HL-60 (cell line): Measurements from ENCODE around the gene DNAJC1.

Experiments
- DNase-seq, 2 experiments: peaks; one replicate each; pipeline ENCODE4 v3.0.0-alpha.2; 2010 to 2020; ENCODE audit warnings: low read depth in 1 of 2, low spot score in 1 of 2
- H3K27ac ChIP-seq: fragments of 250-450 bp; sonication (Bioruptor Pico); replicated peaks from 2 replicates; pipeline ENCODE4 v1.5.1; 2020; ENCODE audit warnings: mild to moderate bottlenecking, moderate library complexity
- H3K27me3 ChIP-seq: fragments of 250-450 bp; sonication (Bioruptor Pico); 2 replicates; pipeline ENCODE4 v1.5.1; 2021; ENCODE audit warnings: mild to moderate bottlenecking, moderate library complexity; ENCODE audit not compliant: insufficient read depth, poor library complexity, severe bottlenecking
- H3K4me3 ChIP-seq: replicated peaks from 2 replicates; pipeline ENCODE4 v1.5.1; 2011; ENCODE audit warnings: mild to moderate bottlenecking, control low read depth, low read length; ENCODE audit not compliant: insufficient read depth
- GABPA ChIP-seq: IDR thresholded peaks from 2 replicates; pipeline ENCODE4 v1.6.1; 2012; ENCODE audit warnings: low read depth
- POLR2AphosphoS5 ChIP-seq: IDR thresholded peaks from 2 replicates; pipeline ENCODE4 v1.6.1; 2012; ENCODE audit warnings: low read depth
- SPI1 ChIP-seq: IDR thresholded peaks from 2 replicates; pipeline ENCODE4 v1.6.1; 2012; ENCODE audit warnings: low read depth, mild to moderate bottlenecking, borderline replicate concordance
- TF ChIP-seq, protein P1 (sequence below): IDR thresholded peaks from one replicate; pipeline ENCODE4 v1.5.1; 2011; ENCODE audit warnings: low read length, control low read depth, inconsistent platforms; ENCODE audit not compliant: insufficient read depth
- TF ChIP-seq, protein P2 (sequence below): IDR thresholded peaks from 2 replicates; pipeline ENCODE4 v1.6.1; 2012; ENCODE audit warnings: low read depth; ENCODE audit not compliant: insufficient replicate concordance

DNAJC1 gene

DNA sequence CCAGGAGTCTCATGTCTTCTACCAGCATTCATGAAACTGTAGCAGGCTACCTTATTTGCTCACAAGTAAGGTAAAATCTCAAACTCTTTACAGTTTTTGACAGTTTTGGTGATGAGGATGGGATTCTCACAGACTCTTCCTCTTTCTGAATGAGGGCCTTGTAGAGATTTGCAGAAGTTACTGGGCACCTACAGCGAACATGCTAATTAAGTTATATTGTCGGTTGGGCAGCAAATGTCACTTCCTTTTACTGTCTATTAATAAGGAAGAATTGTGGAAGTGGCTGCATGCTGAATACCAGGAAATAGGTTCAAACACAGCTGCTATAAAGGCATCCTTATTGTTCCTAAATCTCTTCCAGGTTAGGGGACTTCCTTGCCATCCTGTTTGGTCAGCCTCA lies 189.6 kb downstream of the DNAJC1 start:
- no peak overlapping the region for H3K4me3 ChIP-seq
- H3K27ac ChIP-seq: peak overlapping the region; percentile 49; the same call in 1 of the 2 replicates
- H3K27me3 ChIP-seq: no peaks in the 10 kb centered on the region
- TF ChIP-seq POLR2AphosphoS5: no peak
- TF ChIP-seq GABPA: no peak
- TF ChIP-seq, protein P1, sequence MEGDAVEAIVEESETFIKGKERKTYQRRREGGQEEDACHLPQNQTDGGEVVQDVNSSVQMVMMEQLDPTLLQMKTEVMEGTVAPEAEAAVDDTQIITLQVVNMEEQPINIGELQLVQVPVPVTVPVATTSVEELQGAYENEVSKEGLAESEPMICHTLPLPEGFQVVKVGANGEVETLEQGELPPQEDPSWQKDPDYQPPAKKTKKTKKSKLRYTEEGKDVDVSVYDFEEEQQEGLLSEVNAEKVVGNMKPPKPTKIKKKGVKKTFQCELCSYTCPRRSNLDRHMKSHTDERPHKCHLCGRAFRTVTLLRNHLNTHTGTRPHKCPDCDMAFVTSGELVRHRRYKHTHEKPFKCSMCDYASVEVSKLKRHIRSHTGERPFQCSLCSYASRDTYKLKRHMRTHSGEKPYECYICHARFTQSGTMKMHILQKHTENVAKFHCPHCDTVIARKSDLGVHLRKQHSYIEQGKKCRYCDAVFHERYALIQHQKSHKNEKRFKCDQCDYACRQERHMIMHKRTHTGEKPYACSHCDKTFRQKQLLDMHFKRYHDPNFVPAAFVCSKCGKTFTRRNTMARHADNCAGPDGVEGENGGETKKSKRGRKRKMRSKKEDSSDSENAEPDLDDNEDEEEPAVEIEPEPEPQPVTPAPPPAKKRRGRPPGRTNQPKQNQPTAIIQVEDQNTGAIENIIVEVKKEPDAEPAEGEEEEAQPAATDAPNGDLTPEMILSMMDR: no peak
- peak; percentile 84 for TF ChIP-seq SPI1
- TF ChIP-seq, protein P2, sequence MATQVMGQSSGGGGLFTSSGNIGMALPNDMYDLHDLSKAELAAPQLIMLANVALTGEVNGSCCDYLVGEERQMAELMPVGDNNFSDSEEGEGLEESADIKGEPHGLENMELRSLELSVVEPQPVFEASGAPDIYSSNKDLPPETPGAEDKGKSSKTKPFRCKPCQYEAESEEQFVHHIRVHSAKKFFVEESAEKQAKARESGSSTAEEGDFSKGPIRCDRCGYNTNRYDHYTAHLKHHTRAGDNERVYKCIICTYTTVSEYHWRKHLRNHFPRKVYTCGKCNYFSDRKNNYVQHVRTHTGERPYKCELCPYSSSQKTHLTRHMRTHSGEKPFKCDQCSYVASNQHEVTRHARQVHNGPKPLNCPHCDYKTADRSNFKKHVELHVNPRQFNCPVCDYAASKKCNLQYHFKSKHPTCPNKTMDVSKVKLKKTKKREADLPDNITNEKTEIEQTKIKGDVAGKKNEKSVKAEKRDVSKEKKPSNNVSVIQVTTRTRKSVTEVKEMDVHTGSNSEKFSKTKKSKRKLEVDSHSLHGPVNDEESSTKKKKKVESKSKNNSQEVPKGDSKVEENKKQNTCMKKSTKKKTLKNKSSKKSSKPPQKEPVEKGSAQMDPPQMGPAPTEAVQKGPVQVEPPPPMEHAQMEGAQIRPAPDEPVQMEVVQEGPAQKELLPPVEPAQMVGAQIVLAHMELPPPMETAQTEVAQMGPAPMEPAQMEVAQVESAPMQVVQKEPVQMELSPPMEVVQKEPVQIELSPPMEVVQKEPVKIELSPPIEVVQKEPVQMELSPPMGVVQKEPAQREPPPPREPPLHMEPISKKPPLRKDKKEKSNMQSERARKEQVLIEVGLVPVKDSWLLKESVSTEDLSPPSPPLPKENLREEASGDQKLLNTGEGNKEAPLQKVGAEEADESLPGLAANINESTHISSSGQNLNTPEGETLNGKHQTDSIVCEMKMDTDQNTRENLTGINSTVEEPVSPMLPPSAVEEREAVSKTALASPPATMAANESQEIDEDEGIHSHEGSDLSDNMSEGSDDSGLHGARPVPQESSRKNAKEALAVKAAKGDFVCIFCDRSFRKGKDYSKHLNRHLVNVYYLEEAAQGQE: no peak
- DNase-seq: peak in 1 of 2 experiments; percentile 56

DNA sequence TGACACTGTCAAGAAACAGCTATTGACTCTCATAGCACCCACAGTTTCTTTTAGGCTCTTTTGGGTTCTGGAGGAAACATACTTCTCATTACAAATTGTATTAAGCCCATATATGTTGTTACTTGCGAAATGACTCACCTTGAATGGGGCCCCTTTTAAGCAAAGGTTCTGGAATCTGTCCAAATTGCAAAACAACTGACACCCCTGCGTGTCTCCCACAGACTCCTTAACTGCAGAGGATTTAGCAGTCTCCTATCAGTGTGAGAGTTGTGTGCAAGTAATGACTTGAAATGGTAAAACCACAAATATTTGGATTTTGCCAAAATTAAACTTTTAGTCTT lies 192.3 kb downstream of the DNAJC1 start:
- Histone ChIP-seq H3K4me3 (no peak overlapping the region), H3K27me3 (no peaks in the 10 kb centered on the region), H3K27ac (no peak overlapping the region)
- no peak for DNase-seq
- TF ChIP-seq GABPA (no peak), SPI1 (no peak), POLR2AphosphoS5 (no peak)
- TF ChIP-seq, protein P1: no peak
- TF ChIP-seq, protein P2: no peak

DNA sequence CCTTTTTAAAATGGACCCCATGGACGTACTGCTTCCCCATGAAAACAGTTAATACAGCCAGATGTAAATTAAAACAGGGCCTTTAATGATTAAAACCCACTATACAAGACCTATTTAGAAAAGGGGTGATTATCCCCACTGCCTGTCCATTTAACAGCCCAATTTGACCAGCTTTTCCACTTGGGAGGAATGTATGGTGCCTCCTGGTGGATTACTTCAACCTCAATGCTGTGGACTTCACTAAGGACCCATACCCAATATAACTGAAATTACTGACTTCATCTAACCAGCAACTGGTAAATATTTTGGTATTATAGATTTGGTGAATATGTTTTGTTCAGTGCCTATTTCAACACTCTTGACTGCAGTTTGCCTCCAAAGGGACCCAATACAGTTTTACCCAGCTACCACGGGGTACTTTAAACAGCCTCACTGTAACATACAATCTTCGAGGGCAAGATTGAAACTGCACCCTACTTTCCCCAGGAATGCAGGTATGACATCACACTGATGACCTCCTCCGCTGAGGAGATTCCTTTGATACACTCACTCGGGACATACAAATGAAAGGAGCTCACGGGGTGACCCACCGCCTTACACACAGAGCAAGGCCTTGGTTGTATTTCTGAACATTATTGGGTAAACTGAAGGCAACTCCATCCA lies 192.8 kb downstream of the DNAJC1 start:
- Histone ChIP-seq H3K27ac (no peak overlapping the region), H3K4me3 (no peak overlapping the region), H3K27me3 (no peaks in the 10 kb centered on the region)
- DNase-seq: no peak
- TF ChIP-seq GABPA: no peak
- TF ChIP-seq POLR2AphosphoS5: no peak
- TF ChIP-seq, protein P1: no peak
- TF ChIP-seq, protein P2: no peak
- TF ChIP-seq SPI1: no peak
